Osteocyte (in vitro differentiated cells): ENCODE data around the gene GRIA4. TPM values are rescaled to one million over a fixed set of nuclear protein-coding genes. Genes with fewer than 3 reads are reported as not detected.

Source experiments
- DNase-seq: peaks from one replicate; pipeline ENCODE4 v3.0.0; 2021; ENCODE audit warnings: mixed read lengths; ENCODE audit not compliant: unreplicated experiment; ENCODE audit errors: extremely low spot score
- H3K27ac Mint-ChIP-seq: one replicate; pipeline ENCODE4 v1.8.0; 2021; ENCODE audit warnings: mild to moderate bottlenecking, mixed read lengths; ENCODE audit not compliant: unreplicated experiment
- H3K27me3 Mint-ChIP-seq: one replicate; pipeline ENCODE4 v1.8.0; 2021; ENCODE audit warnings: mixed read lengths; ENCODE audit not compliant: unreplicated experiment
- H3K36me3 Mint-ChIP-seq: one replicate; pipeline ENCODE4 v1.8.0; 2021; ENCODE audit warnings: mixed read lengths; ENCODE audit not compliant: unreplicated experiment
- H3K4me1 Mint-ChIP-seq: one replicate; pipeline ENCODE4 v1.8.0; 2021; ENCODE audit warnings: mixed read lengths; ENCODE audit not compliant: unreplicated experiment
- H3K4me3 Mint-ChIP-seq: one replicate; pipeline ENCODE4 v1.8.0; 2021; ENCODE audit warnings: mild to moderate bottlenecking, moderate library complexity, mixed read lengths; ENCODE audit not compliant: unreplicated experiment
- H3K9me3 Mint-ChIP-seq: one replicate; pipeline ENCODE4 v1.8.0; 2021; ENCODE audit warnings: mixed read lengths; ENCODE audit not compliant: unreplicated experiment
- total RNA-seq: library from RNA; stranded (reverse); gene quantifications from 2 replicates; pipeline ENCODE4 v1.2.1, GENCODE V29; 2021
- TF ChIP-seq, protein P1 (sequence below): fragments of 200-600 bp; sonication (generic); IDR thresholded peaks from 2 replicates; pipeline ENCODE4 v1.5.0; 2021; ENCODE audit warnings: antibody characterized with exemption, mild to moderate bottlenecking, moderate library complexity

Gene GRIA4
- total RNA-seq, 1 donor from 2014 or later, result not detected

DNA sequence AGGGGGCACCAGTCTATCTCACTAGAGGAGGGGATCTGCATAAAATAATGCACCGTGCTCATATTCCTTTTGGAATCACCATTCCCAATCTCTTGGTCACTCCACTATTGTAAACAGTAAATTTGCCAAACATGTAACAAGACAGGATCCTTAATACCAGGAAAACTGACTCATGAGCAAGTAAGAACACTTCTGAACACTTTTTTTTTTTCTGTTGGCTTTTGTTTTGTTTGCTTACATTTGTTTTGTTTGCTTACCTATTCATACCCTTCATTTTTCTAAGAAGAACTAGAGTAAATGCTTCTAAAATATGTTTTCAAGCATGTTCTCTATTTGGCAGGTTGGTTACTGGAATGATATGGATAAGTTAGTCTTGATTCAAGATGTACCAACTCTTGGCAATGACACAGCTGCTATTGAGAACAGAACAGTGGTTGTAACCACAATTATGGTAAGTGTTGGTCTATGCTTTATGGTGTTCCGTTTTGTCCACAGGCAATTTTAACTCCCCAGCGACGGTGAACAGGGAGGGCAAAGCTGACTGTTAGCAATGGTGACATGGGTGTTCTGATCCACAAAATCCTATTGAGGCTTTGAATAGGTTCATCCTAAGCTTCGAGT is 300.3 kb downstream of the GRIA4 start:
- no peak for DNase-seq
- Mint-ChIP-seq H3K4me3 (no peak overlapping the region), H3K27me3 (peaks cover 3% of the 10 kb centered on the region), H3K27ac (no peak overlapping the region), H3K4me1 (no peaks in the 10 kb centered on the region), H3K36me3 (no peaks in the 10 kb centered on the region), H3K9me3 (no peaks in the 10 kb centered on the region)
- TF ChIP-seq, protein P1, sequence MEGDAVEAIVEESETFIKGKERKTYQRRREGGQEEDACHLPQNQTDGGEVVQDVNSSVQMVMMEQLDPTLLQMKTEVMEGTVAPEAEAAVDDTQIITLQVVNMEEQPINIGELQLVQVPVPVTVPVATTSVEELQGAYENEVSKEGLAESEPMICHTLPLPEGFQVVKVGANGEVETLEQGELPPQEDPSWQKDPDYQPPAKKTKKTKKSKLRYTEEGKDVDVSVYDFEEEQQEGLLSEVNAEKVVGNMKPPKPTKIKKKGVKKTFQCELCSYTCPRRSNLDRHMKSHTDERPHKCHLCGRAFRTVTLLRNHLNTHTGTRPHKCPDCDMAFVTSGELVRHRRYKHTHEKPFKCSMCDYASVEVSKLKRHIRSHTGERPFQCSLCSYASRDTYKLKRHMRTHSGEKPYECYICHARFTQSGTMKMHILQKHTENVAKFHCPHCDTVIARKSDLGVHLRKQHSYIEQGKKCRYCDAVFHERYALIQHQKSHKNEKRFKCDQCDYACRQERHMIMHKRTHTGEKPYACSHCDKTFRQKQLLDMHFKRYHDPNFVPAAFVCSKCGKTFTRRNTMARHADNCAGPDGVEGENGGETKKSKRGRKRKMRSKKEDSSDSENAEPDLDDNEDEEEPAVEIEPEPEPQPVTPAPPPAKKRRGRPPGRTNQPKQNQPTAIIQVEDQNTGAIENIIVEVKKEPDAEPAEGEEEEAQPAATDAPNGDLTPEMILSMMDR, result no peak

DNA sequence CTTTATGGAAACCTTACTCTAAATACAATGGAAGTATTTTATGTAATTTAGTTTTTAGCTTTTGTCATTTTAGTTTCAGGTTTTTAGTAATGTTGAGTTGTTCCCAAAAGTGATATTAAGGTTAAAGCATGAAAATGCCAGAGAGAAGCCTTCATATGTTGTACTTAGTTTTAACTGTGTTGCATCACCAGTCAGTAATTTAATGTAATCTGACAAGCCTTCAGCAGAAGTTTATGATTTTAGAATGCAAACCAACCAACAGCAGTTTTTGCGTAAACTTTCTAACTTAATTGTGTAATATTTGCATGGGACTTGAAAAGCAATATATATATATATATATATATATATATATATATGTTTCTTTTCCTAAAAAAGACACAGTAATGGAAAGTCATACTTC is 301.6 kb downstream of the GRIA4 start:
- no peaks in the 10 kb centered on the region for H3K36me3 Mint-ChIP-seq
- H3K27me3 Mint-ChIP-seq, result no peaks in the 10 kb centered on the region
- no peaks in the 10 kb centered on the region for H3K4me1 Mint-ChIP-seq
- no peaks in the 10 kb centered on the region for H3K9me3 Mint-ChIP-seq
- H3K27ac Mint-ChIP-seq, result no peak overlapping the region
- H3K4me3 Mint-ChIP-seq, result no peak overlapping the region
- no peak for DNase-seq
- TF ChIP-seq, protein P1, result no peak

DNA sequence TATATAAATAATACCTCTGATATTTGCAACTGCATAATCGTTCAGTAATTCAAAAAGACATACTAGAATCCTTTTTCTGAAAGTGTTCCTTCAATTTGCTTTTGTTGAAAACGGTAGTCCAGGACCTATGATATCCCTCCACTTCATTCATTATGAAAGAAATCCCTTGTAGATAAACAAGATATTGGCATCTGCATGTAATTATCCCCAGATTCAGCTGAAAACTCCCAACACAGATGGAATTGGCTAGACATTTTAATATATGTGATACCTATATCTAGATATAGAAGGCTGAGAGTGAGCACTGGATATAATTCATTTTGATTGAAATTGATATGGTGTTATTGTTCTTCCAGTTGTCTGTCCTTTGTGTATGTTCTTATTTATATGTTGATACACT is 302.8 kb downstream of the GRIA4 start:
- DNase-seq, result no peak
- Mint-ChIP-seq H3K4me1 (no peaks in the 10 kb centered on the region), H3K27ac (no peak overlapping the region), H3K9me3 (no peaks in the 10 kb centered on the region), H3K36me3 (no peaks in the 10 kb centered on the region), H3K27me3 (no peaks in the 10 kb centered on the region), H3K4me3 (no peak overlapping the region)
- TF ChIP-seq, protein P1, result no peak

DNA sequence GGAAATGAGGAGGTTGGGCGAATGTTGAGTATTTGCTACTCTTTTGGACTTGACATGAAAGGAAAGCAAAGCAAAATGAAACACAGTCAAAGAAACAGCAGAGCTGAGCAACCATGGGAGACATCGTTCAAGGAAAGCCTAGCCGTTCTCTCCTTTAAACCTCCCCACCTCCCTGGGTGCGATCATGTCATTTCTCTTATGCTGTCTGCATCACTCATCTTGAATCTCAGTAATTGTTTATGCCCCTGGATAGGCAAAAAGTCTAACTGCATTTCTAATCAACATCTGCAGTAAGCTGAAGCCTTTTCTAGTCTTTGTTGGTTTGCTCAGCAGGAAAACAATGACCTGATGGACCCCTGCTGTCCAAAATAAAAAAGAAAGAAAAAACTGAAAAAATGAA is 305.1 kb downstream of the GRIA4 start:
- H3K36me3 Mint-ChIP-seq, result no peaks in the 10 kb centered on the region
- no peak for DNase-seq
- H3K4me1 Mint-ChIP-seq, result no peaks in the 10 kb centered on the region
- H3K9me3 Mint-ChIP-seq, result no peaks in the 10 kb centered on the region
- no peak overlapping the region for H3K4me3 Mint-ChIP-seq
- H3K27ac Mint-ChIP-seq, result no peak overlapping the region
- no peaks in the 10 kb centered on the region for H3K27me3 Mint-ChIP-seq
- TF ChIP-seq, protein P1, result no peak

DNA sequence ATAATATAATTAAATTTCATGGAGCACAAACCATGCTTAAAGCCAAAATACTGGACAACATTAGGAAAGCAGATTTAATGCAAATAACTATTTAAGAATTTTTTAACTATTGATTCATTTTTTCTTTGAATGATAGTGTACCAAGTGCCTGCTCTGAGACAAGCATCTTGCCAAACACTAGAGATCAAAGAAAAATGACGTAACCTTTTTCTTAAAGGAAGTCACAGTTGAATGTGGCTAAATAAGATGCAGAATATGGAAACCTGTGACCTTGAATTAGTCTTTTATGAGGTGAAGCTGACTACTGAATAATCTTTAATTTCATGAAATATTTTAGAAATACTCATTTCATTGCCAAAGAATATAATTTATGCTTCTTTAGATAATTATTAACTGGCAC is 308.2 kb downstream of the GRIA4 start:
- no peak overlapping the region for H3K4me3 Mint-ChIP-seq
- H3K4me1 Mint-ChIP-seq, result no peaks in the 10 kb centered on the region
- H3K9me3 Mint-ChIP-seq, result no peaks in the 10 kb centered on the region
- TF ChIP-seq, protein P1, result no peak
- H3K27ac Mint-ChIP-seq, result no peak overlapping the region
- no peaks in the 10 kb centered on the region for H3K36me3 Mint-ChIP-seq
- H3K27me3 Mint-ChIP-seq, result peaks cover 5% of the 10 kb centered on the region
- no peak for DNase-seq
